ENCODE data around the gene CAT. TPM values are rescaled to one million over a fixed set of nuclear protein-coding genes. Genes with fewer than 3 reads are reported as not detected.
A peak's percentile ranks its signal among the peaks of the same experiment; 100 is the strongest.

The CAT gene
- 108 and 121 TPM in 2 replicates for total RNA-seq (2014; rRNA removed; shearing (Covaris generic))

DNA sequence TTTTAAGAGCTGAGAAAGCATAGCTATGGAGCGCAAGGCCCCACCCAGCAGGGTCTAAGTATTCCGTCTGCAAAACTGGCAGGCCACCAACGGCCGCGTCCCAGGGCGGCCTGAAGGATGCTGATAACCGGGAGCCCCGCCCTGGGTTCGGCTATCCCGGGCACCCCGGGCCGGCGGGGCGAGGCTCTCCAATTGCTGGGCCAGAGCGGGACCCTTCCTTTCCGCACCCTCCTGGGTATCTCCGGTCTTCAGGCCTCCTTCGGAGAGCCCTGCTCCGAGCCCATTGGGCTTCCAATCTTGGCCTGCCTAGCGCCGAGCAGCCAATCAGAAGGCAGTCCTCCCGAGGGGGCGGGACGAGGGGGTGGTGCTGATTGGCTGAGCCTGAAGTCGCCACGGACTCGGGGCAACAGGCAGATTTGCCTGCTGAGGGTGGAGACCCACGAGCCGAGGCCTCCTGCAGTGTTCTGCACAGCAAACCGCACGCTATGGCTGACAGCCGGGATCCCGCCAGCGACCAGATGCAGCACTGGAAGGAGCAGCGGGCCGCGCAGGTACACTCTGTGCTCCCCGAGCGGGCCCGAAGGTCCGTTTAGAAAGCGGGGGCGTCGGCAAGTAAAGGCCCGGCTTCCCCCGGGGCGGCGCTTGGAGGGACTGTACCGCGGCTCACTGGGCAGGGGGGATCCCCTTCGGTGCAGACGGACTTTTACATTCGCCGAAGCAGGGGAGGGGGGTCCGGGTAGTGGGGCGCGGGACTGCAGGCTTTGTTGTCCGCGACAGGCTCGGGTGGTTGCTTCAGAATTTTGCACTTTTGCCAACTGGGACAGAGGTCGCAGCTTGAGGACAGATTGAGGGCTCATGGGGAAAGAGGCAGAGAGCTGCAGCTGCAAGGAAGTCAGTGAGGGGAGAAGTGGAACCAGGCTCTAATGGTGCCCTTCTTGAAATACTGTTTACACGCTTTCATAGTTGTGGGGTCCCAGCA, at the start of gene CAT:
Gene CAT (plus strand): TSS at position 406 of the 979 bp plus-strand sequence. CDS start 80 bp downstream, at position 486.
- DNase-seq (ENCODE audit: low read depth), result peak; percentile 97

- DNase-seq (ENCODE audit: low read depth), result no peak
Observed at GRCh38 chr11:34394771-34395300, 43.9 kb upstream of the CAT start.

DNA sequence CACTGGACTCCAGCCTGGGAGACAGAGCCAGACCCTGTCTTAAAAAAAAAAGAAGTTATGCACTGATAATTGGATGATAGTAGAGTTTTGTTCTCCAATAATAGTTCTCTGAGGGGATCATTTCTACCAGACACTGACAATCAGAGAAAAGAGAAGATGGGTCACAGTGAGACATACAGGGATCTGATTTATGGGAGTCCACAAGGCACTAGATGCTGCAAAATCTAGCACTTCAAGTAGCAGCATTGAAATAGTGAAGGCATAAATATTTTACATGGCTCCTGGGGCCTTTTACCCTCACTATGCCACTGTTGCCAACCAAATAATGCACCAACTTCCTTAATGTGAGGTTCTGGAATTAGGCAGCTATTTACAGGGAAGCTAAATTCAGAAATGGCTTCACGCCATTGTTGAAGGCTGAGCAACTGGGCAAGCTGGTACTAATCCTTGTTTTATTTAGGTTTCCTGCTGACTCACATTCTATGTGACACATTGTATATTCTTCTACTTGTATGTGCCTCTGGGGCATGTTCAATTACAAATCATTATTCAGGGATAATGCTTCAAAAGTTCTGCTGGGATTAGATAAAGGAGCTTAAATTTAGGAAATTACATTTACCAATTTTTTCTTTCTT, 42.7 kb upstream of the CAT start:
- peak; percentile 76 for DNase-seq (ENCODE audit: low read depth)

GRCh38 chr11:34397120-34397519, 41.6 kb upstream of the CAT start:
- DNase-seq (ENCODE audit: low read depth), result no peak

- no peak for DNase-seq (ENCODE audit: low read depth)
Observed at GRCh38 chr11:34397811-34398210, 40.9 kb upstream of the CAT start.

DNA sequence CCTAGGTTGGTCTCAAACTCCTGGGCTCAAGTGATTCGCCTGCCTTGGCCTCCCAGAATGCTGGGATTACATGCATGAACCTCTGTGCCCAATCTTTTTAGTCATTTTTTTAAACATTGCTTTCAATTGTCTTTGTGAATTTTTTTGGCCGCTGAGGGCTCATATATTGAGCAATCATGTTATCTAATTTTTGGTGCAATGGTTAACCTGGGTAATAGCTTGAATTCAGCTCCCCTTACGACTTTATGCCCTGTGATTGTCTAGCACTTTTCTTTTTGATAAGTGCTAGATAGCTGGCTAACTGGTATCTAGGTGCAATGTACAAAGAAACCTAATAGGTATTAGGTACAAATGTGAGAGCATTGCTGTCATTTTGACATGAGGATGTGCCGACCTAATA, 35.3 kb upstream of the CAT start:
- DNase-seq (ENCODE audit: low read depth), result no peak

- no peak for DNase-seq (ENCODE audit: low read depth)
Observed at GRCh38 chr11:34404280-34404679, 34.5 kb upstream of the CAT start.

DNA sequence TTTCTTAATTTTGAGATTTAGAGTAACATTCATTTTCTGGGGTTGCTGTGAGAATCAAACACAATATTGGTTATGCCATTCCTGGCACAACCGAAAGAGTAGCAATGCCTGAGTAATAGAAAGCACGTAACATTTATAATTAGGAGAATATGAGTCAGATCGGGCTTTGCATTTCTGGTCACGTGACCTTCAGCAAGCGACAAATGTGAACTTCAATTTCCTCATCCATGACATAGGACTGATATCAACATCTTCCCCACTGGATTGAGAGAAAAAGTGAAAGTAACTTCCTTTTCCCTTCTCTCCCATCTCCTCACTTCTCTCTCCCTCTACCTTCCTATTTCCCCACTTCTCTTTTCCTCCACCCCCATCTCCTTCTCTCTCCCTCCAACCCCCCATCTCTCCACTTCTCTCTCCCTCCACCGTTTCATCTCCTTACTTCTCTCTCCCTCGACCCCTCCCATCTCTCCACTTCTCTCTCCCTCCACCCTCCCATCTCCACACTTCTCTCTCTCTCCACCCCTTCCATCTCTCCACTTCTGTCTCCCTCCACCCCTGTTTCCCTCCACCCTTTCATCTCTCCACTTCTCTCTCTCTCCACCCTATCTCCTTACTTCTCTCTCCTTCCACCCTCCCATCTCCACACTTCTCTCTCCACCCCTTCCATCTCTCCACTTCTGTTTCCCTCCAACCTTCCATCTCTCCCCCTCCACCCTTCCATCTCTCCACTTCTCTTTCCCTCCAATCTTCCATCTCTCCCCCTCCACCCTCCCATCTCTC, 33.5 kb upstream of the CAT start:
- DNase-seq (ENCODE audit: low read depth), result peak; percentile 72

DNA sequence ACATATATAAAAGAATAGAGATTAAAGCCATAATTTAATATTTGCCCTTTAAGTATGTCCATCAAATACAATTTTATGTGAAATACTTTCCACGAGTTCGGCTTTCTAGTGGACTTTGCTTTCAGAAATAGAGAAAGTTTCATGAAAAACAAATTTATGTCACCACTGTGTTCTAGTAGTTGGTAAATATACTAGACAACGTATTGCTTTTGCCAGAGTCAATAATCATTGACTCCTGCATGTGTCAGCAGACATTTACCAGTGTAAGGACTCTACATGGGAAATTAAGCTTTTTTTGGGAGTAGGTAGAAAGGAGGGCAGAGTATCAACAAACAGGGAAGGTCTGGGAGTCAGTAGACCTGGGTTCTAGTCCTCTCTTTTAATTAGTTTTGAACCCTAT, 32.3 kb upstream of the CAT start:
- no peak for DNase-seq (ENCODE audit: low read depth)

- DNase-seq (ENCODE audit: low read depth), result no peak
Observed at GRCh38 chr11:34407121-34407813, 31.5 kb upstream of the CAT start.

DNA sequence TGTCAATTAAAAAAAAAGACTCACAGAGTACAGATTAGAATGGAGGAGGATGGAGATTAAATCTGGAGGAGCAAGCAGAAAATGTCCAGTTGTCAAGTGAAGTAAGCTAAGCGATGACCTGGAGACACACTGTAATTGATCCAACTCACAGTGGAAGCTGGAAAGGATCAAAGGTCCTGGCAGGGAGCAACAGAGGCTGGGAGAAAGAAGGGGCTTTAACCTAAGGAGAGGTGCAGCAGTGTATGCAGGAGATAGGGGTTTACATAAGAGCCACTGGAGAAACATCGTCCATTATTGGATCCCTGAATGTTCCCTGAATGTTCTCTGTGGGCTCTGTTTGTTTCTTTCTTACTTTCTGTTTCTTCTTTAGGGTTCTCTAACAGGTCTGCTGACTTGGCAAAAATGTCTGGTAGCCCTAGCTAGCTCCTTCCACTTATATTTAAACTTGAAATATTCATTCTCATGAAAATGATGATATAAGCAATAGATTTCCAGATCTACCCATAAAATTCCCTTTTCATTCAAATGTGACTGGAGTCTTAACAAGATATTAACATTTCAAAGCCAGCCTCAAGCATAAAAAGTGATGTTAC, 30.1 kb upstream of the CAT start:
- no peak for DNase-seq (ENCODE audit: low read depth)

- no peak for DNase-seq (ENCODE audit: low read depth)
Observed at GRCh38 chr11:34411111-34411510, 27.6 kb upstream of the CAT start.

DNA sequence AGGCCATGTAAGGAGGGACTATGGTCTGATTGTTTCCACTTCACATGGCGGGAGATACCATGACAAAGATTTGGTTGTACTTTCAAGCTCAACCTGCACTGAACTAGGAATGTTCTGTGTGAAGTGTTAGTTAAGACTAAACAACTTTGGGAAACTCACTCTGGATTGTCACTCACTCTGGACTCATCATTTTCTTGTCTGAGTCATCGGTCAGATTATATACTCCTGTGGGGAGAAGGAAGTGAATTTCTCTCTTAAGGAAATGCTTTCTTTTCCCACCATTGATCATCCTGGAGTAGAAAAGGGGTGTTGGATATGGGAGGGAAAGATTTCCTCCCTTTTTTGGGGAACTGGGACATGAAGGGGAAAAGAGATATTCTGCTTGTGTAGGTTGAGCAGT, 26.9 kb upstream of the CAT start:
- DNase-seq (ENCODE audit: low read depth), result peak; percentile 24

DNA sequence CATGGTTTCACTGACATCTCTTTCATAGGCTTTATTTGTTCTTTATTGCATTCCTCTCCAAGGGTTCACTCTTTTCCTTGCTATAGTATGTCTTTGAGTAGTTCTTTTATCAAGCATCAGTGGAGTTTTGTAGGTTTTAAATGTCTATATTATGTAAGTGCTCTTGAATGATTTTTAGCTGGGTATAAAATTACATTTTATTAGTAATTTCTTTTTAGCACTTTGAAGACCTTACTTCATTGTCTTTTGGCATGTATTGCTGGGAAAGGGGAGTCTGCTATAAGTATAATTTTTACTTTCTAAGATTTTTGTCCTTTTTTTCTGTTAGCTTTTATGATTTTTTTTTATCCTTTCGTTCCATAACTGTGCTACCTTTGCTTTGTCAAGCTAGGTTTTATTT, 25.5 kb upstream of the CAT start:
- DNase-seq (ENCODE audit: low read depth), result no peak

- DNase-seq (ENCODE audit: low read depth), result no peak
Observed at GRCh38 chr11:34415538-34415937, 23.2 kb upstream of the CAT start.

GRCh38 chr11:34416088-34416487, 22.6 kb upstream of the CAT start:
- DNase-seq (ENCODE audit: low read depth), result no peak

DNA sequence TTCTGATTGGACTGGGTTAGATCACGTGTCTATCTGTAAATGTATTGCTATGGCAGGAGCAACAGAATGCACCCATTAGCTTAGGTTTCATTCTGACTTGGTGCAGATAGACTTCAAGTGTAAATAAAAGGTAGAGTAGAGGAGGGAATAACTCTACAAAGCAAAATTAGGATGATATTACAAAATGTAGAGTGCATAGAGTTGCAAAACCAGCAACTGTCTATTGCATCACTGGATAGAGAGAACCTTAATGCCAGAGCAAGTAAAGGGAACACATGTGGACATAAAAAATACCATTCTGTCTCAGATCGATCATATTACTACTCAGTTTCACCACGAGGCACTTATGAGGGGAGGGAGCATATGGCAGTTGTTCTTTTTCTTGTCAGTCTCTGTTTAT, 22.0 kb upstream of the CAT start:
- no peak for DNase-seq (ENCODE audit: low read depth)

- DNase-seq (ENCODE audit: low read depth), result no peak
Observed at GRCh38 chr11:34417202-34417601, 21.5 kb upstream of the CAT start.

GRCh38 chr11:34419158-34419557, 19.6 kb upstream of the CAT start:
- no peak for DNase-seq (ENCODE audit: low read depth)

DNA sequence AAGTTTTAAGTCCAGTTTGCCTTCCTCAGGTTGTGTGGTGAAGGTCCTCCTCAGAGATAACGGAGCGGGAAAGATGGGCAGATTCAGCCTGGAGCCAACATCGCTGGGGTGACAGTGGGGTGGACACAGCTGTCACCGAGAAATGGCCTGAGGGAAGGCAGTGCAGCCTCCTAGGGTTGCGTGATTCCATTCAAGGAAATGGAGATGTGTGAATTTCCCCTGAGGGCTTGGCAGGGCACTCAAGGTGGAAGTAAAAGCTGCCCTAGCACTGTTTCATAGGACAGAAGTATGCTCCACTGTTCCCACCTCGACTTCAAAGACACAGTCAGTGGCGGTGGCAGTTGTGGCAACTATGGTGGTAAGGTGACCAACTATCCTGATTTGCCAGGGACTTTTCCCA, 15.4 kb upstream of the CAT start:
- peak; percentile 10 for DNase-seq (ENCODE audit: low read depth)

DNA sequence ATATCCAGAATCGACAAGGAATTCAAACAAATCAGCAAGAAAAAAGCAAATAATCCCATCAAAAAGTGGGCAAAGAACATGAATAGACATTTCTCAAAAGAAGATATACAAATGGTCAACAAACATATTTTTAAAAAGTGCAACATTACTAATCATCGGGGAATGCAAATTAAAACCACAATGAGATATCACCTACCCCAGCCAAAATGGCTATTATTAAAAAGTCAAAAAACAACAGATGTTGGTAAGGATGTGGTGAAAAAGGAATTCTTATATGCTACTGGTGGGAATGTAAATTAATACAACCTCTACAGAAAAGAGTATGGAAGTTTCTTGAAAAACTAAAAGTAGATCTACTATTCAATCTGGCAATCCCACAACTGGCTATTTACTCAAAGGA, 13.9 kb upstream of the CAT start:
- peak; percentile 47 for DNase-seq (ENCODE audit: low read depth)

Data from RPMI7951 (cell line).